Activated T-cell treated with anti-CD3 and anti-CD28 coated beads, Interleukin-2, amount 50 U/mL, for 48 hours (primary cell): ENCODE results near the gene OR5L1.

Experiments
- DNase-seq, 2 experiments: peaks; one replicate each; pipeline ENCODE4 v3.0.0-alpha.2; 2020

OR5L1 gene

DNA sequence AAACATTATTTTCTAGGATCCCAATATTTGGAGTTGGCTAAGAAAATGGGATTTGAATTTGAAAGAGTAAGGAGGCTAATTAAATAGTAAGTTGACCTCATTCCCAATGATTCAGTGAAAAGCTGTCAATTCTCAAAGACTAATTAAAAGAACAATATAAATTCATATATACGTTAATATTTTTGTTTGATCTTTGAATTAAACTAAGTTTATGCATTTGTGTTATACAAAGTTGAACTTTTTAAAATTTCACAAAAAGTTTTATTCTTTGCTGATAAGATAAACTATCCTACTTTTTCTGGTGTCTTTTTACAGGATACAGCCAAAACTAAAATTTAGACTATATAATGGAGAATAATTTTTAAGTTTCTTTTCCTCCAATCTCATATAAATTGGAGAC, at the start of gene OR5L1:
TSS of gene OR5L1 (plus strand) at position 301 of the 400 bp plus-strand sequence. CDS start 100 bp downstream, outside the sequence.
- no peak for DNase-seq

DNA sequence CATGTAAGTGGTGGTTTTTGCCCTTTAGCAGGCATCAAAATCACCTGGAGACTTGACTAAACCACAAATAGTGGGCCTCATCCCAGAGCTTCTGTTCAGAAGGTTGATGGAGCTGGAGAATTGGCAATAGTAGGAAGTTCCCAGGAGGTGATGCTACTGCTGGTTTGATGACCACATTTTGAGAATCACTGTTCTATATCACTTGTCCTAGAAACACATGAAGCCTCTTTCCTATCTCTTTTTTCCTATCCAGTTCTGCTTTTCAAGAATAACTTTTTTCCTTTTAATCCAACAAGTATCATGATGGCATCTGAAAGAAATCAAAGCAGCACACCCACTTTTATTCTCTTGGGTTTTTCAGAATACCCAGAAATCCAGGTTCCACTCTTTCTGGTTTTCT, 38.0 kb upstream of the OR5L1 start, which contains the start of gene OR5D13:
TSS of gene OR5D13 (plus strand) at position 301 of the 400 bp plus-strand sequence. CDS start at position 301, 0 bp downstream.
- no peak for DNase-seq

DNA sequence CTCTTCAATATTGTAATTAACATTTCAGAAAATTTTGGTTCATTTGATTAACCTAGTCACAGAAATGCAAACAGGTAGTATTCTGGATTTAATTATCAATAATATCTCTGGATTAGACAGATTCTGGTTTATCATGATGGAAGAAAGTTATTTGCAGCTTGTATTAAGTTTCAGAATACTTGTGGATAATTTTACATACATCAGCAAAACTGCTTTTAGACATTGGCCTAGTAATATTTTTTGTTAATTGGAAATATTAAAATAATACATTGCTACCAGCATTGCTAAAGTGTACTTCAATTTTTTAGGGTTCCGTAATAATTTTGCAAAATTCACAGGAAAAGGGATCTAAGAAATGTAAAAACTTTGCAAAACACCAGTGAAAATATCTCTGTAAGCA, 19.6 kb upstream of the OR5L1 start:
- no peak for DNase-seq

DNA sequence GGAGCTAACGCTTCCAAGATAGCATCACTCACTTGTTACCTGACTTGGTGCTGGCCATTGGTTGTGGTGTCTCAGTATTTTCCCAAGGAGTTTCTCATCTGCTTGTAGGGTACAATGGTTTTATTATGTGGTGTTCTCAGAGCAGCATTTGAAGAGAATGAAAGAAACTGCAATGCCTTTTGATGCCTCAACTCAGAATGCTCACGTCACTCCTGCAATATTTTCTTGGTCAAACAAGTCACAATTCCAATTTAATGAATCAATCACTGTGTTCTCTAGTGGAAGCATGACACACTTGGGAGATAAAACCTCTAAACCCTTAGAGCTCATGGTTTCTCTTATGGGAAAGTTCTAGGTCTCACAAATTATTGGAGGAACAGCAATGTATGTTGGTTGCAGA, 17.8 kb upstream of the OR5L1 start:
- DNase-seq, result no peak

DNA sequence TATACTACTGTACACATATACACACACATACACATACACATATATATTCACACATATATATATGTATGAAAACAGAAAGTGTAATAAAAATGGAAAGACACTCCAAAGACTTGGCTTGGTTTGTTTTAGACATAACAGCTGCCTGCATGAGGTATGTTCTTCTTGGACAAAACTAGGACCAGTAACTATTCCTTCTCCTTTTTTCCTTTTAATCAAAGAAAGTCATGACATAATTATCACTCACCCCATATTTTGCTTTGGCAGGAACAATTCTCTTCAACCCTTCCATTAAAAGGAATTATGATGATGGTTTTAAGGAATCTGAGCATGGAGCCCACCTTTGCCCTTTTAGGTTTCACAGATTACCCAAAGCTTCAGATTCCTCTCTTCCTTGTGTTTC, 15.9 kb upstream of the OR5L1 start, which contains the start of gene OR5D14:
TSS of gene OR5D14 (plus strand) at position 301 of the 400 bp plus-strand sequence. CDS start at position 301, 0 bp downstream.
- DNase-seq, result no peak

DNA sequence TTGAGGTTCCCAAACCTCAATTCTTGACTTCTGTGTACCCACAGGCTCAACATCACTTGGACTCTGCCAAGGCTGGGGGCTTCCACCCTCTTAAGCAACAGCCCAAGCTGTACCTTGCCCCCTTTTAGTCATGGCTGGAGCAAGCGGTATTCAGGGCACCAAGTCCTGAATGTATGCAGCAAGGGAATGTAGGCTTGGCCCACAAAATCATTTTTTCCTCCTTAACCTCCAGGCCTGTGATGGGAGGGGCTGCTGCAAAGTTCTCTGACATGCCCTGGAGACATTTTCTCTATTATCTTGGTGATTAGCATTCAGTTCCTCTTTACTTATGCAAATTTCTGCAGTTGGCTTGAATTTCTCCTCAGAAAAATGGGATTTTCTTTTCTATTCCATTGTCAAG, 4.9 kb upstream of the OR5L1 start:
- DNase-seq, result no peak

DNA sequence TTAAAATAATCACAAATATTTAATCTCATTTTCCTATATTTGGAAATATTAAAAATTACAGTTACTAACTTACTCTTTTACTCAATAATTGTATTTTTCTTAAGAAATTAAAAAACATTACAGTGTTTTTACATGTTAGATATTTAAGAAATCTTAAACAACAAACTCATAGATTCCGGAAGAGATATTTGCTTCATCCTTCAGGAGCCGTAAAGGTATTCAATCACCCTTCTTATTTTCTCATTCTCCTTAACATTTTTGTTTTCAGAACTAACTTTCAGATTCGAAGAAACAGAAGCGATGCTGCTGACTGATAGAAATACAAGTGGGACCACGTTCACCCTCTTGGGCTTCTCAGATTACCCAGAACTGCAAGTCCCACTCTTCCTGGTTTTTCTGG, 8.2 kb downstream of the OR5L1 start, which contains the start of gene OR5D18:
TSS of gene OR5D18 (plus strand) at position 301 of the 400 bp plus-strand sequence. CDS start at position 301, 0 bp downstream.
- no peak for DNase-seq

DNA sequence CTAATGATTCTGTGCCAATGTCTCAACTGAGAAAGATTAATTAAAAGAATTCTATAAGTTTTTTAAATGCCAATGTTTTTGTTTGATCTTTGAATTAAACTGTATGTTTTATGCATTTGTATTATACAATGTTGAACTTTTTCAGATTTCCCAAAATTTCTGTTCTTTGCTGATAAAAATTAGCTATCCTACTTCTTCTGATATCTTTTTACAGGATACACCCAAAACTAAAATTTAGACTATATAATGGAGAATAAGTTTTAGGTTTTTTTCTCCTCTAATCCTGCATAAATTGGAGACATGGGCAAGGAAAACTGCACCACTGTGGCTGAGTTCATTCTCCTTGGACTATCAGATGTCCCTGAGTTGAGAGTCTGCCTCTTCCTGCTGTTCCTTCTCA, 15.8 kb downstream of the OR5L1 start, which contains the start of gene OR5L2:
TSS of gene OR5L2 (plus strand) at position 301 of the 400 bp plus-strand sequence. CDS start at position 301, 0 bp downstream.
- no peak for DNase-seq

DNA sequence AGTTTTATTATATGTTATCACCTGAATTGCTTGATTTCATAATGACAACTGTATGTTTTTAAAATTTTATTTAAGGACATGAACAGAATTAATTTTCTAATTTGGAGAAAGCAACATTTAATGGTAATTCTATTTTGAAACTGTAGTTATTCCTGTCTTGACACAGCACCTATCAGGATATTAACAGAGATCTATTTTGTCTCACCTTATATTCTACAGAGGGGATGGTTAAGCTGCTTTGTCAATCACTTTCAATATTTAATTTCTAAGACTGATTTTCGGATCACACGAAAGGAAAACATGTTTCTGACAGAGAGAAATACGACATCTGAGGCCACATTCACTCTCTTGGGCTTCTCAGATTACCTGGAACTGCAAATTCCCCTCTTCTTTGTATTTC, 27.3 kb downstream of the OR5L1 start, which contains the start of gene OR5D16:
TSS of gene OR5D16 (plus strand) at position 301 of the 400 bp plus-strand sequence. CDS start at position 301, 0 bp downstream.
- no peak for DNase-seq

DNA sequence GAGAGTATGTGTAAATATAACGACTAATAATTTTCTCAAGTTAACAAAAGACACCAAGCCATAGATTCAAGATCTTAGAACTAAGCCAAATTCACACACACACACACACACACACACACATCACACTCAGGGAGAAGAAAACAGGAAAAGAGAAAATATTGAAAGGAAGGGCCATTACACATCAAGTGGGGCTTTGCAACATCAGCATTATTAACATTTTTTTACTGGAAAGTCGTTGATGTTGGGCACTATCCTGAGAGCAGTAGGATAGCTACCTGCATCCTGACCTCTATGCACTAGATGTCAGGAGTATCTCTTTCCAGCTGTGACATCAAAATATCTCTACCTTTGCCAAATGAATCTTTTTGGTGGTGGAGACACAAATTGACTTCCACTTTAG, 36.3 kb downstream of the OR5L1 start:
- DNase-seq, result no peak

DNA sequence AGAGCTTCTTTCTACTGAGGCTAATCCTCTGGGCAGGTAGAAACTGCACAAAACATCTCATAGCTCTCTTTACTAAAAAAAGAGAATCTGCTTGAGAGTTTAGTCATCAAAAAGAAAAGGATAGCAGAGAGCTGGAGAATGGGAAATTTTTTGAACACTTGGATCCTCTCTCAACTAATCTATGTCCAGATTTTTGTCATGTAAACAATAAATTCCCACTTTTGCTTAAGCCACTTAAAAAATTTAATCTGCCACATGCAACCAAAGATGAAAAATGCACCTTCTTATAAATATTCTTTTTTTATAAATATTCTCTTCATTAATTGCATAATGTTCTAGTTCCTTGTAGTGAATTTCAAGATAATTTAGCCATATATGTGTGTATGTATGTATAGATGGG, 37.9 kb downstream of the OR5L1 start:
- no peak for DNase-seq

DNA sequence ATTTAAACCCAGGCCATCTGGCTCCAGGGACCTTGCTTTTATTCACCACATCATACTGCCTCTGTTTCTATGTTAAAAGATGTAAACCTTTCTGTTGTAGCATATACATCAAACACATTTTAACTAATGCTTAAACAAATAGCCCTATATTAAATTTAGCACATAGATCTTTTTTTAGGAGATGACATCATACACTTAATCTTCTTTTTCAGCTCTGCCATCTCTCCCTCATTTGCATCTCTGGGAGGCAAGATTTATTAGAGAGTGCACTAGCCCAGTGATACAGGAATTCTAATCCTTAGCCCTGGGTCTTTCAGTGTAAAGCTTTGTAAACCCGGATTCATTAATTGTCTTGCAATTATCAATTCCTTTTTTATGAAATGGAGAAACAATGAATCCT, 41.0 kb downstream of the OR5L1 start:
- DNase-seq, result no peak

DNA sequence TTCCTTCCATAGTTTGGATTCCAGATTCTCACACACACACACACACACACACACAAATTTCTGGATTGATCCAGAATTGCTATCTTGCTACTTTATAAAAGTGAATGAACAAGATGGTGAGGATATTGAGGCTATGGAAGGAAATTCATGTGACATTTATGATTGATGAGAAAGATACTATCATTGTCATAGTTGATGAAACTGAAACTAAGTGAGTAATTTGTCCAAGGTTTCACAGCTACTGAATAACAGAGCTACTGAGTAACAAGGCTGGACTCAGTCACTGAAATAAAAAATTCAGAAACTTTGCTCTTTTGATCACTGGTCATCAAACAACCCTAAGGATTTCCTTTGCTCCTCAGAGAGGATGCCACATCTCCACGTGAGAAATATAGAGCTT, 43.5 kb downstream of the OR5L1 start:
- no peak for DNase-seq
